Endometrial microvascular endothelial cells (primary cell): Measurements from ENCODE around the gene PDLIM1. TPM values are rescaled to one million over a fixed set of nuclear protein-coding genes. Genes with fewer than 3 reads are reported as not detected.
"Not testable (repeated sequence)": the region's sequence is repeated elsewhere in the genome, so short reads cannot be mapped to it uniquely, and the experiment has no call there.

Experiments used
- in situ Hi-C: cut with HindIII; loops from 2 replicates; pipeline ENCODE4 v1.10.0; 2017; ENCODE audit warnings: low sequenced_read_pairs, low pct_unique_long_range_greater_than_20kb; ENCODE audit errors: inconsistent ontology term
- total RNA-seq: library from RNA; depleted of rRNA; stranded (reverse); fragments of >200 nt; gene quantifications from one replicate; pipeline ENCODE4 v1.2.3, GENCODE V29; 2015; ENCODE audit errors: inconsistent ontology term

The PDLIM1 gene
- total RNA-seq, 1 donor from 2014 or later, result 162 TPM

DNA sequence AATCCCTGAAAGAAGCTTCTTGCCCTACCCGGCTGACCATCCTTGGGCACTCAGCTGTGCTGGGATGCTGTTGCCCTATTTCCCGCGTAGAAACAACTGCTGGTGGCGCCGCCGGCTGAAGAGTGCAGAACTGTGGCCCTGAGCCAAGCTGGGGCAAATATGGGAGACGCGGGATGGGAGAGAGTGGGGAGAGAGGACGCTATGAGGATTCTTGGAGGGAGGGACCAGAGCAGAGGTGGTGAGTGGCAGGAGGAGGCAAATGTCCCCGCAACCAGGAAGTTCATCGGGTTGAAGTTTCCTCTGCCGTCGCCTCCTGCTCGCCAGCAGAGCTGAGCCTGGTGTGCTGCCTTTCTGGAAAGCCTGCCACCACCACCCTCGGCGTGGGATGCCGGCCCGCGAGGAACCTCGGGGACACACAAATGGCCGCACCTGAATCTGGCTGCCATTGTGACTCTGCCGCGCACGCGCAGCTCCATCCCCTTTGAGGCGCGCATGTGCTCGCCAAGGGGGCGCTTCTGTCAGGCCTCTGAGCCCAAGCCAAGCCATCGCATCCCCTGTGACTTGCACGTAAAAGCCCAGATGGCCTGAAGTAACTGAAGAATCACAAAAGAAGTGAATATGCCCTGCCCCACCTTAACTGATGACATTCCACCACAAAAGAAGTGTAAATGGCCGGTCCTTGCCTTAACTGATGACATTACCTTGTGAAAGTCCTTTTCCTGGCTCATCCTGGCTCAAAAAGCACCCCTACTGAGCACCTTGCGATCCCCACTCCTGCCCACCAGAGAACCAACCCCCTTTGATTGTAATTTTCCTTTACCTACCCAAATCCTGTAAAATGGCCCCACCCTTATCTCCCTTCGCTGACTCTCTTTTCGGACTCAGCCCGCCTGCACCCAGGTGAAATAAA, 59.9 kb downstream of the PDLIM1 start:
- in situ Hi-C loops, result not testable (repeated sequence)

DNA sequence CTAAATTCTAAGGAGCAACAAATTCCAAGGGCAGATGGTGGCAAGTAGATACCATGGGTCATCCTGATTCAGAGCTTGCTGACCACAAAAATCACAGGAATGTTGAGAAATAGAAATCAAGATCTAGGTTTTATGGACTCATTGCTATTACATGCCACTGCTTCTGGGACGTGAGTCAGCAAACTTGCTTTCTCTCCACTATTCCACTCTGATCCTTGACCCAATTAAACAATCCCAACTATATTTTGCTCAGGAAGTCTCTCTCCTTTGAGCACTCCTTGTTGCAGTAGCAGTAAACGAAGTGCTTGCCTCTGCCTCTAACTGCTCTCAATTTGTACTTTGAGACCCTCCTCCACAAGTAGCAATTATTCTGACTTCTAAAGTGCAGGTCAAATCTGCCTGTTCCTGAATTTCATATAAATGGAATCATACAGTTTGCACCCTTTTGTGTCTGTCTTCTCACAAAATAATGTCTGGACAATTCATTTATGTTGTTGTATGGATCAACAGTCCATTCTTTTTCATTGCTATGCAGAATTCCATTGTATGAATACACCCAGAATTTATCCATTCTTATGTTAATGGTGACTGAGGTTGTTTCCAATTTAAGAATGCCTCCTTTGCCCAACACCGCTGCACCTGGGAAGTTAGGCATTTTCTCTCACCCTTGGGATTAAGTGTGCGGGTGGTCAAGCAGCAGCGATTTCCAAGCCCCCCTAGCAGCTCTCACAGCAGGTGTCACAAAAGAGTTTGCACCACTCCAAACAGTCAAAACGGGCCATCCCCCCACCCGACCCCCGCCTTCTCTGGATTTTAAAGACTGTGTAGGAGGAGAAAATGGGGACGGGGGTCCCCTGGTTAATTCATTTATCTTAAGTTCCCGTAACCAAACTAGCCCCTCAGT, 60.8 kb downstream of the PDLIM1 start:
- in situ Hi-C loops, result no loop called here

DNA sequence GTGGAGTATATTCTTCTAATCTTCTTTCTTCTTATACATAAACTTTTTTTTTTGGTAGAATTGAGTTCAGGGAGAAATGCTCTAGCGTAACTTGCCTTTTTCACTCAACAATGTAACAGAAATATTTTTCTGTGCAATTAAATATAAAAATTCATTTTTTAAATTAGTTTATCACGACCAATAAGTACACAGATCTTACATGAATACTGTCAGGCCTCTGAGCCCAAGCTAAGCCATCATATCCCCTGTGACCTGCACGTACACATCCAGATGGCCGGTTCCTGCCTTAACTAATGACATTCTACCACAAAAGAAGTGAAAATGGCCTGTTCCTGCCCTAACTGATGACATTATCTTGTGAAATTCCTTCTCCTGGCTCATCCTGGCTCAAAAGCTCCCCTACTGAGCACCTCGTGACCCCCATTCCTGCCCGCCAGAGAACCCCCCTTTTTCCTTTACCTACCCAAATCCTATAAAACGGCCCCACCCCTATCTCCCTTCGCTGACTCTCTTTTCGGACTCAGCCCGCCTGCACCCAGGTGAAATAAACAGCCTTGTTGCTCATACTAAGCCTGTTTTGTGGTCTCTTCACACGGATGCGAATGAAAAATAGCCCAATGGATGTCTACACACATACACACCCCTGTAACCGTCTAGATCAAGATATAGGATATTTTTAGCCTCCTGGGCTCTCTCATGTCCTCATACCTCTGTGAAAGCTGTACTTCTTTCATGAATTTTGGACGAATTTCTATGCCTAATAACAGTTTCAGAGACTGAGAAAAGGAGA, 61.7 kb downstream of the PDLIM1 start:
- in situ Hi-C loops, result not testable (repeated sequence)

DNA sequence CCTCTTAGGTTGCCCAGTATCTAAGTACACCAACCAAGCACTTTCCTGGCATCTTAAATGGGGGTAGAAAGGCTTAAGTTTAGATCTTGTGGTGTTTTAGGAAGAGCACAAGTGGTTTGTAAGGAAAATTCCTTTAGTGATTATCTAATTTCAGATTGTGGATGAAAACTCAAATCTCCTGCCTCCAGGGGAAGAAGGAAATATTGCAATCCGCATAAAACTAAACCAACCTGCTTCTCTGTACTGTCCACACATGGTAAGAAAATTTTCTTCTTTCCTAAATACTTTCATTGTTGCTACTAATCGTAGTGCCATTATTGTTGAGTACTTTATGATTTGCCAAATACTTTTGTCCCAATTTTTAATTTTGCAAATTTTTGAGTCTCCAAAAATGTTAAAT, 65.7 kb downstream of the PDLIM1 start:
- in situ Hi-C loops, result no loop called here

DNA sequence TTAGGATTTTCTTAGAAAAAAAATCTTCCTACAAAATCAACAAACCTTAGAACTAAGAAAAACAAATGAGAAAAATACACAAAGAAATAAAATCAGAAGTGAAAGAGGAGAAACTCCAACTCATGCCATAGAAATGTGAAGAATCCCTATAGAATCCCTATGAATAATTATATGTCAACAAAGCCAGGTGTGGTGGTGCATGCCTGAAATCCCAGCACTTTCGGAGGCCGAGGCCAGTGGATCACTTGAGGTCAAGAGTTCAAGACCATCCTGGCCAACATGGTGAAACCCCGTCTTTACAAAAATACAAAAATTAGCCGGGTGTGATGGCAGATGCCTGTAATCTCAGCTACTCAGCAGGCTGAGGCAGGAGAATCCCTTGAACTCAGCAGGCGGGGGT, 69.7 kb downstream of the PDLIM1 start:
- in situ Hi-C loops, result no loop called here

DNA sequence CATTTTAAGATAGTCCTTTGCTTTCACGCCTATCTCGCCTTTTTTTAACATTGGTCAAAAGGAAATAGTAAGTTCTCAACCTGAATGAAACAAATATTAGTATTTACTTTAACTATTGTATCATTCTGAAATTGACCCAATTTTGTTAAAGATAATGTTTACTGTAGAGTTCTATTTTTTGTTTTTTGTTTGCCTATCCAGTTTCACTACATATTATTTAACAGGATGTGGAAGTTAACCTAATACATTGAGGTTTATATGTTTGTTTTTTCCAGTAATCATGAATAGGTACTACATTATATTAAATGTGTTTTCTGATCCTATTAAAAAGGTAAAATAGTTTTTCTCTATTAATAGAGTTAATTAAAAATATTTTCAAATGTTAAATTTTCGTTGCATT, 70.3 kb downstream of the PDLIM1 start:
- in situ Hi-C loops, result no loop called here

DNA sequence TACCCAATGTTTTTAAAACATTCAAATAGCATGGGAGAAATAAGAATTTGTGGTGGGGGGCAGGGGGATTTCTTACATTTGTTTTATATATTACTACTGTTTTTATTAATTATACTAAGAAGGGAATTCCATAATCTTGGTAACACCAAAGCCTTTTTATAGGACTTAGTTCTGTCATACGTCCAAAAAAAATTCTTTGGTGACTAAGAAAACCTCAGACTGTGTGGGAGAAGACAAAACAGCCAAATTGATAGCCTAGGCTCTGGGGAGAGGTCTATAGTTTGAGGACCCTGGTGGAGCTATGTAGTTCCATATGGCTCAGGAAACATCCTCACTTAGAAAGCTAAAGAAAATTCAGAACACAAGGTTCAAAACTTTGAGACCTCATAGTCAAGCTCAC, 73.3 kb downstream of the PDLIM1 start:
- in situ Hi-C loops, result no loop called here

DNA sequence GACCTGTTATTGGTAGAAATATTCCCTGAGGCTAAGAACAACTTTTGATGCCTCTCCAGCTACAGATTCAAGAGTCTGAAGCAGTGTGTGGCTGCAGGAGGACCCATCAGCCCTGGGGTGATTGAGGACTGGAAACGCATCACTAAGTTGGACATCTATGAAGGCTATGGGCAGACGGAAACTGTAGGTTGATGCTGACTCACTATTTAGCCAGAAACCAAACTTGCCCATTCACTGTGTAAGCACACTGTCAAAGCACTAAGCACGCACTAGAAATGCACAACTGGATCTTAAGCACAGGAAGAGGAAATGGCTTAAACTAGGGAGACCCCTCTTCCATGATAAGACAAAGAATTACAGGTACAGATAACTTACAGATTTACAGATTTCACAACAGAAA, 76.0 kb downstream of the PDLIM1 start:
- in situ Hi-C loops, result no loop called here

DNA sequence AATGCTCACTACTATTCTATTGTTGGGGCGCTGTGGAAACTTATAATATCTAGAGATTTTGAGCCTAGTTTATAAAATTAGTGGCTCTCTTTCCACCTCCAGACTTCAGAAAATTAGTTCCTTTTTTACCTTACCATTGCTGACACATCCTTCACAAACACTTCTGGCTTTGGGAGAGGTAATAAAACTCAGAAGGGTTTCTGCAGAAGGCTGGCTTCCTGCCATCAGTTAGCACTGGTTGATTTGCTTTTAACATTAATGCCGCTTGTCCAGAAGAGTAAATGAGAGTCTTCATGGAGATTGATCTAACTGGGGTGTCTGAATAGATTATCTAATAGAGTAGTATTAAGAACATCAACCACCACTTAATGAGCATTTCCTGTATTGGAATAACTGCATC, 76.4 kb downstream of the PDLIM1 start:
- in situ Hi-C loops, result no loop called here

DNA sequence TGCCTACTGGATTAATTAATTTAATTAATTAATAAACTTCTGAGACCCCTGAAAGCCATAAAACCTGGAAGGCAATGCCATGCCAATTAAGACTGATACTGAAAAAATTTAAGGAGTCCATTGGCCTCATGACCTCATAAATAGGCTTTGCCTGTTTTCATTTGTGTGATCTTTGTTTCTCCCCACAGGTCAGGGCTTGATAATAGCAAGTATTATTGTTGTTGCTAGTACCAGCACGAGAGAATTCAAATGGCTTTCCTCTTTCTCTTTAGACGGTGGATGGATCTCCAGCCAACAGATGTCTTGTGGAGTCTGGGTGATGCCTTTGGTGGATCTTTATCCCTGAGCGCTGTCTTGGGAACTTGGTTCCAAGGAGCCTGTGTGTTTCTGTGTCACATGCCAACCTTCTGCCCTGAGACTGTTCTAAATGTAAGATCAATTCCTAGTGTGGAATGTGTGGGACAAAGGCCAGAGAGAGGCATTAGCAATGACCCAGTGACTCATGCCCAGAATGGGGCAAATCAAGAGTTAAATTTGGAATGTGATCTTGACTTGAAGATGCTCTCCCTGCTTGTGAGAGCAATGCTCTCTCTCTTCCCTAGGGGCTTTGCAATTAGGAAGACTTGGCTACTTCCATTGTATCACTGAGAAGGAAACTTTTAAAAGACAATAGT, 79.1 kb downstream of the PDLIM1 start:
- in situ Hi-C loops, result no loop called here

DNA sequence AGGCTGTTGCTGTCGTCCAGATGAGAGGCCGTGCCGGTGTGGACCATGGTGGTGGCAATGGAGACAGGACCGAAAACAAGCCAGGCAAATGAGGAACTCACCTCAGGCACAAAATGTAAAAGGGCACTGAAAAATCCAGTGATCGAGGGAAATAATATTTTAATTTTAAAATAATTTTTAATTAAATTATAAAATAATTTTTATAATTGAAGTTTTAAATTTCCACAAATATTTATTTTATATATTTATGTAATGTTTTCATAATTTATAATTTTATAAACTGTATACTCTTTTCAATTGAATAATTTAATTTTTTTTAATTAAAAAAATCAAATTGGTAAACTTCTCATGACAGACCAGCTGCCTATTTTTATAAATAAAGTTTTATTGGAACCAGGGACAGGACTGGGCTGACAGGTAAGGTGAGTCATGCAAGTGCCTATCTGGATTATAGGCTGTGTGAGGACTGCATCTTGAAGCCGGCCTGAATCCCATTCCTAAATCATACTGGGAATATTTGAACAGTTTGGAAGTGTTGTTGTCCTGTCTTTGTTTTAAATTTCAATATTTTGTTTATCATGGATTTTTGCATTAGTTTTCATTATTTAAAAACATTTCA, 81.2 kb downstream of the PDLIM1 start:
- in situ Hi-C loops, result no loop called here

DNA sequence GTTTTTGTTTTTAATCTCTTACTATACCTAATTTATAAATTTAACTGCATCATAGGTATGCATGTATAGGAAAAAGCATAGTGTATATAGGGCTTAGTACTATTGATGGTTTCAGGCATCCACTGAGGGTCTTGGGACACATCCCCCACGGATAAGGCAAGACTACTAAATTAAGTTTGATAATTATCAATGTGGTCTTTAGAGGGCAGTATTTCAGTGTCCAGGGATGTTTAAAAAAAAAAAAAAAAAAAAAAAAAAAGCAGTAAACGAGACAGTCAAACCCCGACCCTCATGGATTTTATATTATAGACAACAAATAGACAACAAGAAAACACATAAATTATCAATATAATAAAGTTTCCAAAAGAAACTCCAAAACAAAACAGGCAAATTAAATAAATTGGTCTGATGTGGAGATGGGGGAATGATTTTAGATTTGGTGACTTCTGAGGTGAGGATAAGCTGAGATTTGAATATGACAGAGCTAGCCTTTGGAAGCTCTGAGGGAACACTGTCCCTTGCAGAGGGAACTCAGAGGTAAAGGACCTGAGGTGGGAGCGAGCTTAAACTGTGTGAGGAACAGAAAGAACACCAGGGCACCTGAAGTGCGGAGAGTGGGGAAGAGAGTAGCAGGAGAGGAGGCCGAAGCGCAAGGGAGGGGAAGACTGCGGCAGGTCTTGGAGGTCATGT, 82.0 kb downstream of the PDLIM1 start:
- in situ Hi-C loops, result no loop called here

DNA sequence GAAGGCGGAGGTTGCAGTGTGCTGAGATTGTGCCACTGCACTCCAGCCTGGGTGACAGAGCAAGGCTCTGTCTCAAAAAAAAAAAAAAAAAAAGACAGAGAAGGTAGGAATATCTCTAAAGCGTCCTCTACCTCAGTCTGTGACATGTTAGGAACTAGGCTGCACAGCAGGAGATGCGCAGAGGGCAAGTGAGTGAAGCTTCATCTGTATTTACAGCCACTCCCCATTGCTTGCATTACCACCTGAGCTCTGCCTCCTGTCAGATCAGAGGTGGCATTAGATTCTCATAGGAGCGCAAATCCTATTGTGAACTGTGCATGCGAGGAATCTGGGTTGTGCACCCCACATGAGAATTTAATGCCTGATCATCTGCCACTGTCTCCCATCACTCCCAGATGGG, 87.9 kb downstream of the PDLIM1 start:
- in situ Hi-C loops, result not testable (repeated sequence)

DNA sequence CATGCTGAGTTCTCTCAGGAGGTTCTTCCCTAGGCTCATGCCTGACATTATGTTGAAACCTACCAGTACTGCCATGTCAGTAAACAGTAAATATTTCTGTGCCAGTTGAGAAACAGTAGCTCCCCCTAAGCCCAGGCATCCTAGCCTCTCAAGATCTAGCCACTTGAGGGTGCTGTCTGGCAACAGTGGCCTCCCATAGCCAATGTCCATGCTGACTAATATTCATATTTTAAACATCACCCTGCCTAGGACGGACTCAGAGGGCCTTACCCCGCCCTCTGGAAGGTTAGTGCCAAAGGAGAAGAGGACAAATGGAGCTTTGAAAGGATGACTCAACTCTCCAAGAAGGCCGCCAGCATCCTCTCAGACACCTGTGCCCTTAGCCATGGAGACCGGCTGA, 89.1 kb downstream of the PDLIM1 start:
- in situ Hi-C loops, result no loop called here

DNA sequence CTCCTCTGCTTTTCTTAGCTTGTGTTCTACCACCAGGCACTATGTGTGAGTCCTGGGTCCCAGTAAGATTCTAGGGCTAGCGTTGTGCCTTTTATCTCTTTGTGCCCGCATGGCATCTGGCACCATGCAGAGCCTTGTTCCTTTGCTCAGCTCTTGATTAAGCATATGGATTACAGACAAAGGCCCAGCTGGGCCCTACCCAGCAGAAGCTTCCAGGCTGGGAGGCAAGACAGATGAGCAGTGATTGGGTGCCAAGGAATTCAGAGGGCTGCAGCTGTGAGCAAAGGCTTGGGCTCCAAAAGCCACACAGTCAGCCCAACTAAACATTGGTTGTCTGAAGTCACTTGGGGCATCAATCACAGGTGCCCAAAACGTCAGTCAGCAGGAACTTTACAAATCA, 94.8 kb downstream of the PDLIM1 start:
- in situ Hi-C loops, result no loop called here

DNA sequence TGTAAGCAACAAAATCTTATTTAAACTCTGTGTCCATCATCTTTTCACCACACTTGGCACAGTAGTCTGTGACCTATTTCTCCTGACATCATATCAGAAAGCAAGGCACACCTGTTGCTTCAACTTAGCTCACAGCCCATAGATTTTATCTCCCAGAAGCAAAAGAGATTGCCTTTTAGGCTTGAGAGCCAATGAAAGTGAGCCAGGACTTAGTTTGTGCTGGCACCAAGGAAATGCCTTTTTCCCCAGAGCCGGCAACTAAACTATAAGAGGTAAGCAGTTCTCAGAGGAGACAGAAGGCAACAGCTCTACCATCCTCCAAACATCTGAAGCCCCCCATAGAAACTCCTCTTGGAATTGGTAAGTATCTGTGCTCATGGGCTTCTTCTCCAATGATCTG, 96.9 kb downstream of the PDLIM1 start, which contains the start of gene ACSM6:
ACSM6 (plus strand) TSS at position 295 of the 400 bp plus-strand sequence. CDS start 248 bp downstream, outside the sequence.
- in situ Hi-C loops, result no loop called here

DNA sequence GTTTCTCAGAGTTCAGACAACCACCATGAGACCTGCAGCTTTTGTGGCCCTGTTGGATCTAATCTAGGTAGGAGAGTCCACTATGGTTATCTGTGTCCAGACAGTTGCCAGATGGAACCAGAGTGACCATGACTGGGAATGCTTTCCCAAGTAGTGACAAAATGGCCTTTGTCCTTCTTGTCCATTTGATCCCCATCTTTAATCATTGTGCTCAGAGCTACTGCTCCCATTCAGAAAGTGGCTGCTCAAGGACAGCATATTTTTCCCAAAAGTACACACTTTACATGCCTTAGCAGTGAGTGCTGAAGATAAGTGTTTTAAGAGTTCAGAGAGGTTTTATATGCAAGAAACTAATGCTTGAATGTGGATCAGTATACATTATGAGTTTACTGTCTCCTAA, 102.2 kb downstream of the PDLIM1 start:
- in situ Hi-C loops, result no loop called here

DNA sequence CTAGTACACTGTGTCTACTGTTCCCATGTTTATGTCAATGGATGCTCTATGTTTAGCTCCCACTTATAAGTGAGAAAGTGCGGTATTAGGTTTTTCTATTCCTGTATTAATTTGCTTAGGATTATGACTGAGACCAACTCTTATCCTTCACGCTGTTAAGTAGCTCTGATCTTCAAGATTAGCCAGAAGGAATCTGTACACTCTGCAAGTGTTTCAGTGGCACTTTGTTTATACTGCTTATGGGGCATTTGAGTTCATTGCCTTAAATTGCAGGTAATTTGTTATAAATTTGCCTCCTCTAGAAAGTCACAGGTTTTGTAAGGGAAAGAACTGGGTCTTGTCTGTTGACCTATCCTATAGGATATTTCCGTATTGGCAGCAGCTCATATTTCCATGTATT, 103.2 kb downstream of the PDLIM1 start:
- in situ Hi-C loops, result no loop called here
